ENCODE data around the gene HTR7. TPM values are rescaled to one million over a fixed set of nuclear protein-coding genes. Genes with fewer than 3 reads are reported as not detected.

HTR7 gene
- total and polyA plus RNA-seq, 2 of the 8 experiments (the other 6 are each of a cell fraction or from before 2014, with no cell fraction given) = 22.9 to 24.6 TPM

DNA sequence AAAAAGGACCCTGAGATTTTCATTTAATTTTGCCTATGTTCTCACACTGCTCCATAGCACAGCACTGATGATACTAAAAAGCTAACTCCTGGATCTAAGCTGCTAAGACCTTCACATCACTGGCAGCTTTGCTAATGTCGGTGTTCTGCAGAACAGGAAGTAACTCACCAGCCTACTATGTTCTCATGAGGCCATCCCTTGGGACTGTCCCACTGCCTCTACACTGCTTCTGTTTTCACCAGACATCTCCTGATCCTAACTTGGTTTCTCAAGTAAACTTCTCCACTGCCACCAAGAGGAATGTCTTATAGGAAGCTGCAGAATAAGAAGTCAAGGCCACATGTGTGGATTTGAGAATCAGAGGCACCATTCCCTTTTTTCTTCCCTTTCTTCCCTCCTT, 15.1 kb downstream of the HTR7 start (continued):
- TF ChIP-seq POLR2AphosphoS5 (IDR thresholded peaks at IDR 0.05; ENCODE audit: low read depth, low read length) (no peak), RXRA (IDR thresholded peaks at IDR 0.05; ENCODE audit: insufficient read depth, low read depth, low read length) (no peak), POU5F1 (IDR thresholded peaks at IDR 0.05; ENCODE audit: low read depth, low read length) (no peak), SIRT6 (IDR thresholded peaks at IDR 0.05; ENCODE audit: low read length) (no peak)
